Left forelimb (tissue), 1 donor: ENCODE data around the gene IFNG.
"Not testable (repeated sequence)": the region's sequence is repeated elsewhere in the genome, so short reads cannot be mapped to it uniquely, and the experiment has no call there.

Experiments used
- DNase-seq: peaks from one replicate; pipeline ENCODE4 v3.0.0-alpha.2; 2018; ENCODE audit warnings: low spot score

The IFNG gene

GRCh38 chr12:68159681-68160304 lies at the start of gene IFNG:
IFNG (minus strand) TSS chr12:68159740; CDS start chr12:68159615, 125 bp downstream.
- no peak for DNase-seq

GRCh38 chr12:68209048-68209728 lies 49.6 kb upstream of the IFNG start:
- DNase-seq = not testable (repeated sequence)

GRCh38 chr12:68207276-68207675 lies 47.7 kb upstream of the IFNG start:
- no peak for DNase-seq

GRCh38 chr12:68206446-68206845 lies 46.9 kb upstream of the IFNG start:
- no peak for DNase-seq

- DNase-seq = no peak
Measured at GRCh38 chr12:68203460-68203875, 43.9 kb upstream of the IFNG start.

- no peak for DNase-seq
Measured at GRCh38 chr12:68200854-68201253, 41.3 kb upstream of the IFNG start.

- DNase-seq = no peak
Measured at GRCh38 chr12:68199127-68199526, 39.6 kb upstream of the IFNG start.

GRCh38 chr12:68198507-68199086 lies 39.1 kb upstream of the IFNG start:
- DNase-seq = no peak

- DNase-seq = no peak
Measured at GRCh38 chr12:68190301-68190700, 30.8 kb upstream of the IFNG start.

- DNase-seq = no peak
Measured at GRCh38 chr12:68189821-68190242, 30.3 kb upstream of the IFNG start.

GRCh38 chr12:68185598-68185997 lies 26.1 kb upstream of the IFNG start:
- DNase-seq = no peak

- DNase-seq = no peak
Measured at GRCh38 chr12:68180792-68181744, 21.5 kb upstream of the IFNG start.

GRCh38 chr12:68178774-68179439 lies 19.4 kb upstream of the IFNG start:
- no peak for DNase-seq

- no peak for DNase-seq
Measured at GRCh38 chr12:68178184-68178583, 18.6 kb upstream of the IFNG start.

- no peak for DNase-seq
Measured at GRCh38 chr12:68177562-68177961, 18.0 kb upstream of the IFNG start.

GRCh38 chr12:68176257-68176656 lies 16.7 kb upstream of the IFNG start:
- no peak for DNase-seq

GRCh38 chr12:68175557-68176061 lies 16.1 kb upstream of the IFNG start:
- DNase-seq = no peak

- not testable (repeated sequence) for DNase-seq
Measured at GRCh38 chr12:68174761-68175160, 15.2 kb upstream of the IFNG start.

- DNase-seq = no peak
Measured at GRCh38 chr12:68173792-68174191, 14.3 kb upstream of the IFNG start.

- no peak for DNase-seq
Measured at GRCh38 chr12:68170726-68171125, 11.2 kb upstream of the IFNG start.

GRCh38 chr12:68169213-68169889 lies 9.8 kb upstream of the IFNG start:
- no peak for DNase-seq
